ENCODE data around the gene TTLL13. TPM values are rescaled to one million over a fixed set of nuclear protein-coding genes. Genes with fewer than 3 reads are reported as not detected.
A peak's percentile ranks its signal among the peaks of the same experiment; 100 is the strongest.

The TTLL13 gene
- 1 to 10 TPM in 1 of 5 experiments, under 1 TPM in 3, not detected in 1; 0.40 to 1.8 (median 0.63) TPM for total RNA-seq
- not detected for polyA plus RNA-seq
- not detected for total RNA-seq

- Histone ChIP-seq H3K27me3 (ENCODE audit: control insufficient read depth in 2 of 2, insufficient read depth in 2 of 2, low read length in 2 of 2) (no peaks in the 10 kb centered on the region), H3K27ac (ENCODE audit: low read depth, low read length) (peak within 1 kb of the TSS; percentile 51), H3K4me1 (ENCODE audit: control insufficient read depth in 2 of 2, insufficient read depth in 2 of 2, low read length in 2 of 2) (no peaks in the 10 kb centered on the region), H3K4me3 (ENCODE audit: low read length) (peak within 1 kb of the TSS; percentile 54), H3K9me3 (ENCODE audit: control insufficient read depth in 2 of 3, low read length in 3 of 3) (no peaks in the 10 kb centered on the region), H3K36me3 (ENCODE audit: control insufficient read depth in 2 of 3, insufficient read depth in 3 of 3, low read length in 3 of 3) (no peaks in the 10 kb centered on the region)
- ChIA-PET POLR2A (interaction anchor here (1.0 to 4.1 kb wide), 8 partner anchors 8 to 682 kb away, joined by 3 to 34 read pairs (median 3); partner anchors contain the start of genes CIB1, GDPGP1 and NGRN), CTCF (interaction anchor here (0.7 kb wide), 1 partner anchor 53 kb away, joined by 3 read pairs; no protein-coding TSS in a partner anchor)
- ATAC-seq (peak; percentile 90), DNase-seq (peak in 8 of 9 donors; percentile 29 to 89 (median 54))
- intact Hi-C loops (cut with micrococcal nuclease), result loop anchor here (1.0 kb wide), 2 partner anchors 15 to 16 kb away; partner anchors contain the start of genes GDPGP1 (in 2 of the 2) and NGRN (in 2 of the 2)
- Mint-ChIP-seq H3K27me3 (peaks cover 0 to 3% (median 0%) of the 10 kb centered on the region in 5 donors), H3K36me3 (no peaks in the 10 kb centered on the region), H3K9me3 (no peaks in the 10 kb centered on the region), H3K27ac (peak within 1 kb of the TSS in 7 of 9 donors; percentile 23 to 90 (median 78)), H3K4me3 (peak within 1 kb of the TSS; percentile 64 to 88 (median 80)), H3K4me1 (peaks cover 10 to 23% (median 16%) of the 10 kb centered on the region in 7 donors)
These were observed at the start of gene TTLL13 for GRCh38 chr15:90249203-90249863. TSS of gene TTLL13 (plus strand) at chr15:90249556. CDS start at chr15:90250631, 1,075 bp downstream.

GRCh38 chr15:90200534-90201129 is 48.7 kb upstream of the TTLL13 start:
- Mint-ChIP-seq H3K27me3 (peaks cover 0 to 3% (median 0%) of the 10 kb centered on the region in 5 donors), H3K4me3 (peak overlapping the region; percentile 72 to 96 (median 84)), H3K4me1 (peaks cover 19 to 34% (median 25%) of the 10 kb centered on the region in 7 donors), H3K36me3 (peaks cover 0 to 6% (median 0%) of the 10 kb centered on the region in 5 donors), H3K27ac (peak overlapping the region; percentile 63 to 90 (median 78)), H3K9me3 (peaks cover 0 to 2% (median 0%) of the 10 kb centered on the region in 11 donors)
- Histone ChIP-seq H3K36me3 (ENCODE audit: control insufficient read depth in 2 of 3, insufficient read depth in 3 of 3, low read length in 3 of 3) (no peaks in the 10 kb centered on the region), H3K27ac (ENCODE audit: low read depth, low read length) (peak overlapping the region; percentile 85), H3K27me3 (ENCODE audit: control insufficient read depth in 2 of 2, insufficient read depth in 2 of 2, low read length in 2 of 2) (no peaks in the 10 kb centered on the region), H3K4me3 (ENCODE audit: low read length) (peak overlapping the region; percentile 67), H3K9me3 (ENCODE audit: control insufficient read depth in 2 of 3, low read length in 3 of 3) (no peaks in the 10 kb centered on the region), H3K4me1 (ENCODE audit: control insufficient read depth in 2 of 2, insufficient read depth in 2 of 2, low read length in 2 of 2) (peaks cover 11 to 23% of the 10 kb centered on the region in 2 donors)
- CTCF ChIA-PET, result interaction anchor here (0.6 to 1.4 kb wide), 3 partner anchors 9 to 88 kb away, joined by 3 to 7 read pairs (median 3); no protein-coding TSS in a partner anchor
- POLR2A ChIA-PET, result interaction anchor here (0.7 to 6.6 kb wide), 17 partner anchors 9 to 329 kb away, joined by 3 to 95 read pairs (median 4); partner anchors contain the start of genes CIB1, GDPGP1, IDH2 and NGRN
- ATAC-seq, result no peak
- intact Hi-C loops (cut with micrococcal nuclease), result loop anchor here (1.0 to 5.0 kb wide), 7 partner anchors 9 to 98 kb away; partner anchors contain the start of genes CIB1 (in 1 of the 2), IDH2 (in 1 of the 2) and NGRN (in 1 of the 2)
- DNase-seq, result no peak

- Mint-ChIP-seq H3K36me3 (peaks cover 0 to 4% (median 0%) of the 10 kb centered on the region in 5 donors), H3K27ac (peak within 1 kb of the TSS; percentile 66 to 90 (median 82)), H3K4me1 (peaks cover 21 to 36% (median 25%) of the 10 kb centered on the region in 7 donors), H3K27me3 (peaks cover 0 to 3% (median 0%) of the 10 kb centered on the region in 5 donors), H3K9me3 (peaks cover 0 to 2% (median 0%) of the 10 kb centered on the region in 11 donors), H3K4me3 (peak within 1 kb of the TSS; percentile 84 to 96 (median 89))
- Histone ChIP-seq H3K27ac (ENCODE audit: low read depth, low read length) (peak within 1 kb of the TSS; percentile 85), H3K4me3 (ENCODE audit: low read length) (peak within 1 kb of the TSS; percentile 67), H3K4me1 (ENCODE audit: control insufficient read depth in 2 of 2, insufficient read depth in 2 of 2, low read length in 2 of 2) (peaks cover 11 to 23% of the 10 kb centered on the region in 2 donors), H3K36me3 (ENCODE audit: control insufficient read depth in 2 of 3, insufficient read depth in 3 of 3, low read length in 3 of 3) (no peaks in the 10 kb centered on the region), H3K27me3 (ENCODE audit: control insufficient read depth in 2 of 2, insufficient read depth in 2 of 2, low read length in 2 of 2) (no peaks in the 10 kb centered on the region), H3K9me3 (ENCODE audit: control insufficient read depth in 2 of 3, low read length in 3 of 3) (no peaks in the 10 kb centered on the region)
- ChIA-PET POLR2A (interaction anchor here (0.6 to 6.6 kb wide), 21 partner anchors 7 to 328 kb away, joined by 3 to 95 read pairs (median 4); partner anchors contain the start of genes CIB1, GDPGP1, IDH2 and NGRN), CTCF (interaction anchor here (0.6 to 1.1 kb wide), 2 partner anchors 12 to 87 kb away, joined by 3 read pairs; no protein-coding TSS in a partner anchor)
- peak; percentile 92 for ATAC-seq
- intact Hi-C loops (cut with micrococcal nuclease), result loop anchor here (1.0 to 5.0 kb wide), 7 partner anchors 10 to 99 kb away; partner anchors contain the start of genes CIB1 (in 1 of the 2), IDH2 (in 1 of the 2) and NGRN (in 1 of the 2)
- peak; percentile 56 to 81 (median 70) for DNase-seq
These were observed 48.0 kb upstream of the TTLL13 start, which contains the start of gene SEMA4B for GRCh38 chr15:90201130-90201943. TSS of gene SEMA4B (plus strand) at chr15:90201330. CDS start at chr15:90201579, 249 bp downstream.

- no peaks in the 10 kb centered on the region for H3K27me3 ChIP-seq (ENCODE audit: control insufficient read depth in 2 of 2, insufficient read depth in 2 of 2, low read length in 2 of 2)
- peak overlapping the region; percentile 81 to 96 (median 88) for H3K4me3 Mint-ChIP-seq
- H3K27ac Mint-ChIP-seq, result peak overlapping the region in 5 of 9 donors; percentile 75 to 88 (median 78)
- ATAC-seq, result no peak
- no peak for DNase-seq
- ChIA-PET POLR2A (interaction anchor here (0.8 to 6.6 kb wide), 14 partner anchors 8 to 103 kb away, joined by 3 to 95 read pairs (median 4); partner anchors contain the start of genes CIB1, GDPGP1, NGRN and TTLL13), CTCF (interaction anchor here (1.0 to 1.1 kb wide), 2 partner anchors 12 to 29 kb away, joined by 3 read pairs; no protein-coding TSS in a partner anchor)
- H3K36me3 ChIP-seq (ENCODE audit: control insufficient read depth in 2 of 3, insufficient read depth in 3 of 3, low read length in 3 of 3), result no peaks in the 10 kb centered on the region
- H3K4me1 ChIP-seq (ENCODE audit: control insufficient read depth in 2 of 2, insufficient read depth in 2 of 2, low read length in 2 of 2), result peaks cover 11 to 23% of the 10 kb centered on the region in 2 donors
- no peaks in the 10 kb centered on the region for H3K9me3 ChIP-seq (ENCODE audit: control insufficient read depth in 2 of 3, low read length in 3 of 3)
- H3K36me3 Mint-ChIP-seq, result peaks cover 0 to 3% (median 0%) of the 10 kb centered on the region in 5 donors
- peaks cover 21 to 36% (median 26%) of the 10 kb centered on the region in 7 donors for H3K4me1 Mint-ChIP-seq
- peak overlapping the region; percentile 85 for H3K27ac ChIP-seq (ENCODE audit: low read depth, low read length)
- intact Hi-C loops (cut with micrococcal nuclease), result loop anchor here (1.0 to 5.0 kb wide), 7 partner anchors 11 to 100 kb away; partner anchors contain the start of genes CIB1 (in 1 of the 2), IDH2 (in 1 of the 2) and NGRN (in 1 of the 2)
- H3K9me3 Mint-ChIP-seq, result peaks cover 0 to 2% (median 0%) of the 10 kb centered on the region in 11 donors
- peak overlapping the region; percentile 67 for H3K4me3 ChIP-seq (ENCODE audit: low read length)
- H3K27me3 Mint-ChIP-seq, result peaks cover 0 to 3% (median 0%) of the 10 kb centered on the region in 5 donors
These were observed 47.4 kb upstream of the TTLL13 start for GRCh38 chr15:90201944-90202375.

- Mint-ChIP-seq H3K27ac (peak overlapping the region in 4 of 9 donors; percentile 70 to 88 (median 79)), H3K36me3 (peaks cover 0 to 3% (median 0%) of the 10 kb centered on the region in 5 donors), H3K4me3 (peak overlapping the region; percentile 82 to 96 (median 92)), H3K4me1 (peaks cover 21 to 36% (median 26%) of the 10 kb centered on the region in 7 donors), H3K9me3 (peaks cover 0 to 2% (median 0%) of the 10 kb centered on the region in 11 donors), H3K27me3 (peaks cover 0 to 3% (median 0%) of the 10 kb centered on the region in 5 donors)
- Histone ChIP-seq H3K4me3 (ENCODE audit: low read length) (no peak overlapping the region), H3K27me3 (ENCODE audit: control insufficient read depth in 2 of 2, insufficient read depth in 2 of 2, low read length in 2 of 2) (no peaks in the 10 kb centered on the region), H3K36me3 (ENCODE audit: control insufficient read depth in 2 of 3, insufficient read depth in 3 of 3, low read length in 3 of 3) (no peaks in the 10 kb centered on the region), H3K9me3 (ENCODE audit: control insufficient read depth in 2 of 3, low read length in 3 of 3) (no peaks in the 10 kb centered on the region), H3K4me1 (ENCODE audit: control insufficient read depth in 2 of 2, insufficient read depth in 2 of 2, low read length in 2 of 2) (peaks cover 11 to 23% of the 10 kb centered on the region in 2 donors), H3K27ac (ENCODE audit: low read depth, low read length) (no peak overlapping the region)
- CTCF ChIA-PET, result interaction anchor here (0.7 to 1.0 kb wide), 2 partner anchors 16 to 28 kb away, joined by 3 read pairs; no protein-coding TSS in a partner anchor
- intact Hi-C loops (cut with micrococcal nuclease), result loop anchor here in 1 of 2 donors (5.0 kb wide), 1 partner anchor 101 kb away; the partner anchor contains the start of gene IDH2
- no peak for ATAC-seq
- POLR2A ChIA-PET, result interaction anchor here (0.9 to 6.6 kb wide), 7 partner anchors 9 to 35 kb away, joined by 3 to 95 read pairs (median 4); partner anchors contain the start of genes CIB1 and GDPGP1
- no peak for DNase-seq
These were observed 46.4 kb upstream of the TTLL13 start for GRCh38 chr15:90202929-90203328.
